NCI-H2029 treated with DMSO at 0.1 percent for 48 hours (cell line): ENCODE data around the gene SPDYA.
A peak's percentile ranks its signal among the peaks of the same experiment; 100 is the strongest.

Source experiments
- DNase-seq: peaks from one replicate; lab custom pipeline; 2025; lab: John Stamatoyannopoulos, UW

The SPDYA gene

GRCh38 chr2:28828382-28828781 is 17.7 kb downstream of the SPDYA start:
- no peak for DNase-seq

GRCh38 chr2:28833740-28834470 is 23.3 kb downstream of the SPDYA start:
- DNase-seq, result no peak

- DNase-seq, result no peak
Measured at GRCh38 chr2:28835781-28836180, 25.1 kb downstream of the SPDYA start.

GRCh38 chr2:28838971-28839370 is 28.3 kb downstream of the SPDYA start:
- DNase-seq, result no peak

GRCh38 chr2:28842042-28842441 is 31.4 kb downstream of the SPDYA start:
- no peak for DNase-seq

- no peak for DNase-seq
Measured at GRCh38 chr2:28855193-28855592, 44.6 kb downstream of the SPDYA start.

- DNase-seq, result no peak
Measured at GRCh38 chr2:28855977-28856376, 45.3 kb downstream of the SPDYA start.

GRCh38 chr2:28868611-28869010 is 58.0 kb downstream of the SPDYA start:
- DNase-seq, result no peak

GRCh38 chr2:28869494-28870145 is 59.0 kb downstream of the SPDYA start:
- DNase-seq, result no peak

- peak; percentile 66 for DNase-seq
Measured at GRCh38 chr2:28870146-28870891, 59.7 kb downstream of the SPDYA start, which contains the start of gene TRMT61B. TSS of gene TRMT61B (minus strand) at chr2:28870309. CDS start at chr2:28870277, 32 bp downstream.

- no peak for DNase-seq
Measured at GRCh38 chr2:28871620-28872019, 61.0 kb downstream of the SPDYA start.

- DNase-seq, result no peak
Measured at GRCh38 chr2:28880193-28880592, 69.6 kb downstream of the SPDYA start.

- no peak for DNase-seq
Measured at GRCh38 chr2:28893488-28893887, 82.9 kb downstream of the SPDYA start.

- peak; percentile 87 for DNase-seq
Measured at GRCh38 chr2:28894470-28895188, 84.0 kb downstream of the SPDYA start, which contains the start of gene WDR43. TSS of gene WDR43 (plus strand) at chr2:28894667. CDS start at chr2:28894699, 32 bp downstream.

- DNase-seq, result no peak
Measured at GRCh38 chr2:28895189-28895893, 84.7 kb downstream of the SPDYA start.

- no peak for DNase-seq
Measured at GRCh38 chr2:28896906-28897305, 86.3 kb downstream of the SPDYA start.

GRCh38 chr2:28898048-28898447 is 87.4 kb downstream of the SPDYA start:
- DNase-seq, result no peak
